NB4 (cell line): ENCODE results near the gene KL.

Experiments
- DNase-seq: peaks from one replicate; pipeline ENCODE4 v3.0.0; 2010; ENCODE audit warnings: low read depth
- H3K4me3 ChIP-seq: one replicate; pipeline ENCODE4 v1.5.1; 2011; ENCODE audit warnings: mild to moderate bottlenecking, low read depth, low read length, moderate library complexity
- CTCF ChIP-seq: IDR thresholded peaks from one replicate; pipeline ENCODE4 v1.5.1; 2012; ENCODE audit warnings: low read depth, low read length
- MAX ChIP-seq: IDR thresholded peaks from 2 replicates; pipeline ENCODE4 v1.6.1; 2011; ENCODE audit warnings: low read depth, low read length
- MYC ChIP-seq: IDR thresholded peaks from 2 replicates; pipeline ENCODE4 v1.6.1; 2011; ENCODE audit warnings: low read depth, low read length
- POLR2A ChIP-seq: IDR thresholded peaks from 2 replicates; pipeline ENCODE4 v1.6.1; 2011; ENCODE audit warnings: mild to moderate bottlenecking; ENCODE audit not compliant: insufficient read length; ENCODE audit errors: extremely low read depth

KL gene

GRCh38 chr13:33052506-33053280 lies 36.5 kb downstream of the KL start:
- TF ChIP-seq POLR2A (no peak), CTCF (no peak), MAX (no peak), MYC (no peak)
- no peak for DNase-seq
- no peak overlapping the region for H3K4me3 ChIP-seq

- TF ChIP-seq MAX (no peak), POLR2A (no peak), CTCF (no peak), MYC (no peak)
- no peak overlapping the region for H3K4me3 ChIP-seq
- DNase-seq, result no peak
Measured at GRCh38 chr13:33053397-33054066, 37.3 kb downstream of the KL start.

- TF ChIP-seq CTCF (peak; percentile 26), POLR2A (no peak)
- H3K4me3 ChIP-seq, result no peak overlapping the region
- peak; percentile 24 for DNase-seq
Measured at GRCh38 chr13:33057019-33057780, 41.0 kb downstream of the KL start.

- no peak for DNase-seq
- no peak overlapping the region for H3K4me3 ChIP-seq
- TF ChIP-seq MAX (no peak), MYC (no peak), POLR2A (no peak), CTCF (no peak)
Measured at GRCh38 chr13:33058776-33059327, 42.6 kb downstream of the KL start.

GRCh38 chr13:33060815-33061214 lies 44.6 kb downstream of the KL start:
- H3K4me3 ChIP-seq, result no peak overlapping the region
- TF ChIP-seq MAX, result no peak
- no peak for DNase-seq

GRCh38 chr13:33066329-33066728 lies 50.1 kb downstream of the KL start:
- H3K4me3 ChIP-seq, result no peak overlapping the region
- no peak for TF ChIP-seq MAX
- TF ChIP-seq MYC, result no peak
- no peak for TF ChIP-seq POLR2A
- no peak for TF ChIP-seq CTCF
- DNase-seq, result no peak
